Measurements from ENCODE around the gene FRMD5. TPM values are rescaled to one million over a fixed set of nuclear protein-coding genes. Genes with fewer than 3 reads are reported as not detected.

The FRMD5 gene
- total RNA-seq, 4 donors from 2014 or later: 0.24 to 0.94 (median 0.67) TPM; not detected in 1

- Histone ChIP-seq H3K4me3 (replicated peaks in 1 of 3) (no peak overlapping the region), H3K27me3 (no peaks in the 10 kb centered on the region), H3K27ac (no peak overlapping the region), H3K4me1 (peaks cover 3 to 8% of the 10 kb centered on the region in 2 donors), H3K36me3 (no peaks in the 10 kb centered on the region), H3K9me3 (no peaks in the 10 kb centered on the region)
- no peak for DNase-seq
- no peak for TF ChIP-seq POLR2A (IDR thresholded peaks at IDR 0.05)
- TF ChIP-seq, protein P1, sequence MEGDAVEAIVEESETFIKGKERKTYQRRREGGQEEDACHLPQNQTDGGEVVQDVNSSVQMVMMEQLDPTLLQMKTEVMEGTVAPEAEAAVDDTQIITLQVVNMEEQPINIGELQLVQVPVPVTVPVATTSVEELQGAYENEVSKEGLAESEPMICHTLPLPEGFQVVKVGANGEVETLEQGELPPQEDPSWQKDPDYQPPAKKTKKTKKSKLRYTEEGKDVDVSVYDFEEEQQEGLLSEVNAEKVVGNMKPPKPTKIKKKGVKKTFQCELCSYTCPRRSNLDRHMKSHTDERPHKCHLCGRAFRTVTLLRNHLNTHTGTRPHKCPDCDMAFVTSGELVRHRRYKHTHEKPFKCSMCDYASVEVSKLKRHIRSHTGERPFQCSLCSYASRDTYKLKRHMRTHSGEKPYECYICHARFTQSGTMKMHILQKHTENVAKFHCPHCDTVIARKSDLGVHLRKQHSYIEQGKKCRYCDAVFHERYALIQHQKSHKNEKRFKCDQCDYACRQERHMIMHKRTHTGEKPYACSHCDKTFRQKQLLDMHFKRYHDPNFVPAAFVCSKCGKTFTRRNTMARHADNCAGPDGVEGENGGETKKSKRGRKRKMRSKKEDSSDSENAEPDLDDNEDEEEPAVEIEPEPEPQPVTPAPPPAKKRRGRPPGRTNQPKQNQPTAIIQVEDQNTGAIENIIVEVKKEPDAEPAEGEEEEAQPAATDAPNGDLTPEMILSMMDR (IDR thresholded peaks at IDR 0.05): no peak
- intact Hi-C loops (cut with DNase I): no loop called here
These were observed 228.4 kb downstream of the FRMD5 start for GRCh38 chr15:43966646-43967045.

DNA sequence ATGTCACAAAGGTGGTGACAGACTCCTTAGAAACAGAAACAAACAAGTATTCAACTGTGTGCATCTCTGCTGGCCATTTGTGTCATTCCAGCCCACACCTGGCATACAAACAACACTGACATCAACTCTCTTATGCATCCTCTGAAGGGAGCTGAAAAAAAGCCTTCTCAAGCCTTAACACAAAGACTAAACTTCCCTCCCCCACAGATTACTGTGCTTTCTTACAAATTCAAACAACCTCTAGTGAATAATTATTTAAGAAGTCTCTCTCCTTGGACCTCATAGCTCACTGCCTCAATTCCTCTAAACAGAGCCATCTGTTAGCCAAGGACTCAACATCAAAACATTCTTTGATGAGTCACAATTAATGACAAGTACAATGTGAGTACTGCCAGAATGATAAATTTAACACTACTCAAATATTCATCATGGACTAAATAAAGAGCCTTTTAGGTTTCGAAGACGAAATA lies 236.2 kb downstream of the FRMD5 start:
- no peak overlapping the region for H3K27ac ChIP-seq
- no peak overlapping the region for H3K4me3 ChIP-seq (replicated peaks in 1 of 3)
- no peaks in the 10 kb centered on the region for H3K36me3 ChIP-seq
- H3K27me3 ChIP-seq: no peaks in the 10 kb centered on the region
- DNase-seq: no peak
- H3K4me1 ChIP-seq: no peaks in the 10 kb centered on the region
- intact Hi-C loops (cut with DNase I): no loop called here
- no peaks in the 10 kb centered on the region for H3K9me3 ChIP-seq
- no peak for TF ChIP-seq POLR2A (IDR thresholded peaks at IDR 0.05)
- TF ChIP-seq, protein P1 (IDR thresholded peaks at IDR 0.05): no peak
- 62 to 86% methylated on average over 2 of the region's 2 CpGs for WGBS, 2 donors

DNA sequence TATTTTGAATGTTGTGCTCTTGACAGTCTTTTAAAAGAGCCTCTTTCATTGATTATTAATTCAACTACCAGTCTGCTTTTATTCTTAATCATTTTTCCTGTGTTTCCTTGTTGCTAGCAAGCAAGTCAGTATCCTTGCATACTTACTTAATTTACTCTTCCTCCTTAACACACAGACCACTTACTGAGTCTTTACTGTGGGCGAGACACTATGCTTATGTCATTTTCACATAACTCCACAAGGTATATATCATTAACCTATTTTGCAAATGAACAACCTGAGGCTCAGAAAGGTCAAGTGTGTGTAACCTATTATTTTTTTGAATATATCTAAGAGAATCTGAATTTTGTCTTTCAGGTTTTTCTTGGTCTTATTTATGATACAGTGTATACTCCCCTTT lies 237.3 kb downstream of the FRMD5 start:
- Histone ChIP-seq H3K36me3 (no peaks in the 10 kb centered on the region), H3K4me1 (peaks cover 6 to 8% of the 10 kb centered on the region in 2 donors), H3K9me3 (no peaks in the 10 kb centered on the region), H3K27me3 (no peaks in the 10 kb centered on the region), H3K27ac (no peak overlapping the region), H3K4me3 (replicated peaks in 1 of 3) (no peak overlapping the region)
- intact Hi-C loops (cut with DNase I): no loop called here
- TF ChIP-seq, protein P1 (IDR thresholded peaks at IDR 0.05): no peak
- TF ChIP-seq POLR2A (IDR thresholded peaks at IDR 0.05): no peak
- 85 to 98% methylated on average over 1 of the region's 1 CpG for WGBS, 2 donors
- DNase-seq: no peak

GRCh38 chr15:43955140-43955539 lies 239.9 kb downstream of the FRMD5 start:
- DNase-seq: no peak
- H3K4me1 ChIP-seq: peaks cover 15 to 20% of the 10 kb centered on the region in 2 donors

GRCh38 chr15:43954181-43954621 lies 240.9 kb downstream of the FRMD5 start:
- no peak for DNase-seq
- TF ChIP-seq, protein P1 (IDR thresholded peaks at IDR 0.05): no peak
- no peak for TF ChIP-seq POLR2A (IDR thresholded peaks at IDR 0.05)
- Histone ChIP-seq H3K27me3 (no peaks in the 10 kb centered on the region), H3K4me3 (replicated peaks in 1 of 3) (no peak overlapping the region), H3K27ac (no peak overlapping the region), H3K36me3 (no peaks in the 10 kb centered on the region), H3K4me1 (peaks cover 15 to 20% of the 10 kb centered on the region in 2 donors), H3K9me3 (no peaks in the 10 kb centered on the region)
- WGBS, 2 donors: 89 to 93% methylated on average over 4 of the region's 4 CpGs
- intact Hi-C loops (cut with DNase I): no loop called here

More at GRCh38 chr15:43955140-43955539, 239.9 kb downstream of the FRMD5 start:
- intact Hi-C loops (cut with DNase I): no loop called here
- 79 to 91% methylated on average over 1 of the region's 1 CpG for WGBS, 2 donors
- no peak for TF ChIP-seq POLR2A (IDR thresholded peaks at IDR 0.05)
- TF ChIP-seq, protein P1 (IDR thresholded peaks at IDR 0.05): no peak
- Histone ChIP-seq H3K27me3 (no peaks in the 10 kb centered on the region), H3K9me3 (no peaks in the 10 kb centered on the region), H3K27ac (no peak overlapping the region), H3K4me3 (replicated peaks in 1 of 3) (no peak overlapping the region), H3K36me3 (no peaks in the 10 kb centered on the region)
